ENCODE results near the gene ISCA2.

DNA sequence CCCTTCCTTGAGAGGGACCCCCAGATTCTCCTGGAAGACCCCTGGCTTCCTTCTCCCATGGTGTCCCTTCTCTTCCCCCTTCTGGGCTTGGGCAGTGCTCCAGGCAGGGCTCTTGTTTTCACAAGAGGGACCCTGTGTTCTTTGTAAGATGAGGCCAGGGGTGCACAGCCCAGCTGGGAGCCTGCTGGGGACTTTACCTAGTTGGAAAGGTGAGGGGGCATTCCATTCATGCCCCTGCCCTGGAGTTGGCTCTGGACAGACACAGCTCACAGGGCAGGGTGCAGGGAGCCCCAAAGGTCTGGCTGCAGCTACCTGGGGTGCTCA, 31.2 kb downstream of the ISCA2 start:
- TF ChIP-seq CTCF (IDR thresholded peaks at IDR 0.05) (no peak), POLR2A (IDR thresholded peaks at IDR 0.05) (no peak)

Data from vagina (tissue), 2 donors.